Muscle of arm (tissue), 12 donors: ENCODE data around the gene MBP. TPM values are rescaled to one million over a fixed set of nuclear protein-coding genes. Genes with fewer than 3 reads are reported as not detected.

Source experiments
- DNase-seq: peaks from one replicate; pipeline ENCODE4 v3.0.0-alpha.2; 2013
- polyA plus RNA-seq, 12 donors: library from polyadenylated mRNA; unstranded; fragments of 120-200 nt; gene quantifications; one replicate each; pipeline ENCODE4 v1.2.1, GENCODE V29; 2013; ENCODE audit not compliant: insufficient read length in 12 of 12

The MBP gene
- polyA plus RNA-seq, 12 donors, result 9.7 to 30.7 (median 17.5) TPM; not detected in 1

DNA sequence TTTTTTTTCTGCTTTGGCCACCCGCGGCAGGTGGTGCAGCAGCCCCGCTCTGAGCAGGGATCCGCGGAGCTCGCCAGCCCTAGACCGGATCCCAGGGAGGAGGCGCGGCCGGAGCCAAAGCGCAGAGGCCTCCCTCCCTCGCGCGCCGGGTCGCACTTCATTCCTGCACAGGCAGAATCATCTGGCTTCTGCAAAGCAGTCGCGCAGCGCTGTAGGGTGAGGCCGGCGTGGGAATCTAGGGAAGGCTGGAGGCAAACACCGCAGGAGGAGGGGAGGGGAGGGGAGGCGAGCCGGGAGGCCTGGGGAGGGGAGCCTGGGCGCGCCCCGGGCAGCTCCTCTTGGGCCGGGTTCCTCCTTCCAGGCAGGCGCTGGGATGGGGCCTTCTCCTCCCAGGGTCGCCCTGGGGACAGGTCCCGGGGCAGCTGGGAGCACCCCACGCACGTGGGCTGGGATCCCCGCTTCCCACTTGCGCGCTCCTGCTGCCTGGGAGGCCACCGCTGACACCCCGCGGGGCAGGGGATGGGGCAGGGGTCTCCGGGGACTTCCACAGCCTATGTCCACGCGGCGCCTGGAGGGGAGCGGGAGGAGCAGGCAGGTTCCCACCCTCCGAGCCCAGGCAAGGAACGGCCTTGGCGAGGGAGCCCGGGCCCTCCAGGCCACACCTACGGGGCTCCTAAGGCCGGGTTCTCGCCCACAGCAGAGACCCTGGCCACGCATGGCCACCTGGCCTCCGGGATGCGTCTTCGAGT is 45.0 kb downstream of the MBP start:
- no peak for DNase-seq

DNA sequence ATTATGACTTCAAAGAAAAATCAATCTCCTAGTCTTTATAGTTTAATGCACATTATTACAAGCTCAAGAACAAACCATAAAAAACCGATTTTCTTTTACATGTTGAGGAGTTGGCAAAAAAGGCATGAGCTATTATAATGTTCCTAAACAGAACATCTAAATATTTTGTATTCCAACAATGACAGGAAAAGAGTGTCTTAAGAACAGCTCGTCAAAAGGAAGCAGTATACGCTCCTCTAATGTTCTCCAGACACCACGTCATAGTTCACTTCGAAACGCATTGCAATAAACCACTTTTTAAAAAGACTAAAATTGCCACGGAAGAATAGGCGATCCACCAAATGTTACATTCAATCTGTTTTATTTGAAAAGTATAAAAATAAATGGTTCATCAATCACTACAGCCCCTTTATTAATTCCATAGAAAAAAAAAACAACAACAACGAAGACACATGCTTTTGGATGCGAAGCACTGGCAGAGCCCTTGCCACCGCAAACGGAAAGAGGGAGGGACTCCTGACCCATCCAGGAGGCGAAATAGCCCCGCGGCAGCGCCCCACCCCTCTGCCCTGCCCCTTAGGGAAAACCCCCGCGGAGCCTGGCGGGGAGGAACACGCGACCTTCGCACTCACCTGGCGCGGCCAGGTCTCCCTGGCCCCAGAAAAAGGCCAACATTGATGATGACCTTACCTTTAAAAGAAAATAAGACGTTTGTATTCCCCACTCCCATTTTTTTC is 45.8 kb downstream of the MBP start:
- DNase-seq, result no peak

DNA sequence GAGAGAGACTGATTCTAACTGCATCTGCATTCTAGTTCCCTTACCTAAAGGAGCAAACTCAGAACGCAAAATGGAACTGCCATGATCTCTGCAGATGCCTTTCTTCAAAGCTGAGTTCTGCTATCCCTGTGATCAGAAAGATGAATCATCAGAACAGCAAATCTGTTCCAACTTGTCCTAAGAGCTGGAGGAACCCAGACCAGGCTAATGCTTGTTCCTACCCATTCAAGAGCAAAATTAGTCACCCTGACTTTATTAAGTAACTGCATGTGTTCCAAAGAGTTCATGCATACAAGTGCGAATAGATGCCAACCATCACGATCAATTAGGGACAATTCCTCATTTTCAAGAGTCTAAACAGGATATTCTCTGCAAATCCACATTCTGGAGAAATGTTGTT is 46.5 kb downstream of the MBP start:
- DNase-seq, result no peak

DNA sequence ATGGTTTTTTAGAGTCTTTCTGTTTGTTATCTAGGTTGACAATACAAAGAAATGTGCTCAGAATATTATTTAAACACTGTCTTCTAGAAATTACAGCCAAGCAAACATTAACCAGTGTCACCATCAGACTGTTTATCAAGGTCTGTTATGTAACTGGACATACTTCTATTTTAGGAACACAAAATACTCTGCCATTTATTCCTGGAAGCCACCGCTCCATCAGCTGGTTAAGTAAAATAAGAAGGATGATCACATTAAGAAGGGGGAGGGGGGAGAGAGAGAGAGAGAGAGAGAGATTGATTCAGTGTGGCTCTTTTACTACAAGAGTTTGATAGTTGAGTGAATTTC is 47.9 kb downstream of the MBP start:
- no peak for DNase-seq

DNA sequence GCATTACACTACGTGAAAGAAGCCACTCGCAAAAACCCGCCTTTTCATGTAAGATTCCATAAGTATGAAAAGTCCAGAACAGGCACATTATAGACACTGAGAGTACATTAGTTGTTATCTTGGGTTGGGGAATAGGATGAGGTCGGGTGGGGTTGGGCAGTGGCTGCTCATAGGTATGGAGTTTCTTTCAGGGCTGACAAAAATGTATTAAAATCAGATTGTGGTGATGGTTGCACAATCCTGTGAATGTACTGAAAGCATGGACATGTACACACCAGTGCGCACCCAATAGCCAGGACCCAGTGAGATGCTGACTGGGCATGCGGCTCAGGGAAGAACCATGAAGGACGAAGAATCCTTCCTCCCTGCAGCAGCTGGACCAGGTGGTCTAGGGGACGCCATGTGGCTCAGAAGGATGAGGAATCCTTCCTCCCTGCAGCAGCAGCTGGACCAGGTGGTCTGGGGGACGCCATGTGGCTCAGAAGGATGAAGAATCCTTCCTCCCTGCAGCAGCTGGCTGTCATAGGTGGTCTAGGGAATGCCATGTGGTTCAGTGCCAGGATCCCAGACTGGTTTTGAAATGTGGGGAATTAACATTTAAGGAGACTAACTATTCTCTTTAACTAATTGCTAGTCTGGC is 50.1 kb downstream of the MBP start:
- DNase-seq, result no peak

DNA sequence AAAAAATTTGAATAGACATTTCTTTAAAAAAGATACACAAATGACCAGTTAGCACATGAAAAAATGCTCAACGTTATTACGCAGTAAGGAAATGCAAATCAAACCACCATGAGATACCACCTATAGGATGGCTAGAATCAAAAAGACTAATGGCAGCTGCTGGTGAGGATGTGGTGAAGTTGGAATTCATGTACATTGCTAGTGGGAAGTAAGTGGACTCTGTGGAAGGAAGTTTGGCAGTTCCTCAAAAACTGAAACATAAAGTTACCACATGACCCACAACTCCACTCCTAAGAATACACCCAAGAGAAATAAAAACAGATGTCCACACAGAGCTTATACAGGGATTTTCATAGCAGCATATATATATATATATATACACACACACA is 51.2 kb downstream of the MBP start:
- DNase-seq, result no peak

DNA sequence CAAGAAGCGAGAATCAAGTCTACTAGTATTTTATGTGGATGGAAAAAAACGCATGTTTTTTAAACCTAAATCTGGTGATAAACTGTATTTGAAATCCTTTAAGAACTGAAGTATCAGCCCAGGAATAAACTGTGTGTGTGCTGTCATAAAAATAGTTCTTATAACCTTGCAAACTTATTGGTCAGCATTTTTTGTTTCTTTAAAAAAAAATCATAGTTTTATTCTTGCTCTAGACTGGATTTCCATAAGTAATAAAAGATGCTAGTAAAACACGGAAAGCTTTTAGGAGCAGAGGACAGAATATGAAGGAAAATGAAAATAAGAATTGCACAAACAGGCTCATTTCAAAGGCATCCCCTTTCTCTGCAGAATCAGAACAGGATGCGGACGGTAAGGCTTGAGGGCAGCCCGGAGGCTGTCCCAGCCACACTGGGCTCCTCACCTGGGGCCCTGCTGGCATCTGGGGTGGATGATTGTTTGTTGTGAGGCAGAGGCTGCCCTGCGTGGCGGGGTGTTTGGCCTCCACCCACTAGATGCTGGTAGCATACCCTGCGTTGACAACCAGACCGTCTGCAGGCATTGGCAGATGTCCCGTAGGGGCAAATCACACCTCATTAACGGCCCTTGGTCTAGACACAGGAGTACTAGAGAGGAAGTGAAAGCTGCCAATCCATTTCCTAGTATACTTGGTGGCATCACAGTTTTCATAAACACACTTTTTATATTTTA is 52.5 kb downstream of the MBP start:
- DNase-seq, result no peak

DNA sequence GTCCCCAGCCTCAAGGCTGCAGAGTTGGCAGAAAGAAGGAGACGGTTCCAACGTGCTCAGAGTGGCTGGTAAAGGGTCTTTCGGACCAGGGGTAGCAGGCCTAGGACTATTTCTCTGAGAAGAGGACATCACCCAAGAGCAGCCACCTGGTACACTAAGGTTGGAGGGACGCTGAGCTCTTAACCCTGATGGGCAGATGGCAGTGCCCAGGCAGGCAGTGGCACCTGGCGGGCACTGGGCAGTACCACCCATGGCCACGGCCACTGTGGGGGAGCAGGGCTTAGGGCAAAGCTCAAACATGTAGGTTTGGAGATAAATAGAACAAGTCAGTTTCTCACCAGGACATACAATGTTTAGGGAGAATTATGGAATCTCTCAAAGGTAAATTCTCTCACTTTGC is 53.5 kb downstream of the MBP start:
- no peak for DNase-seq

DNA sequence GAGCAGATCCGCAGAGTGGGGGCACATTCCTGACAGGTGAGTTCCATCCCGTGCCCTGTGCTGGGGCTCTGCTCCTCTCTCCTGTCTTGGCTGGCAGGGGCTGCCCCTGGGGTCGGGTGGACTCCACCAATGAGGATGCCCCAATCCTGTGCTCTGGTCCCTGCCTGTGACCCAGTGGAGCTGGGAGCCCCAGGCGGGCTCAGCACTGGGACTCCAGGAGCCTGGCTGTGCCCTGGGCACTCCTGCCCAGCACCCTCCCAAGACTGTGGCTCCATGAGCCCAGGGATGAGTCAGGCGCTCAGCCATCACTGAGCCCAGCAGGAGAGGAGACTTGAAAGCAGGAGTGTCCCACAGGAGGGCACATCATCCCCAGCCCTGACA is 53.9 kb downstream of the MBP start:
- no peak for DNase-seq

DNA sequence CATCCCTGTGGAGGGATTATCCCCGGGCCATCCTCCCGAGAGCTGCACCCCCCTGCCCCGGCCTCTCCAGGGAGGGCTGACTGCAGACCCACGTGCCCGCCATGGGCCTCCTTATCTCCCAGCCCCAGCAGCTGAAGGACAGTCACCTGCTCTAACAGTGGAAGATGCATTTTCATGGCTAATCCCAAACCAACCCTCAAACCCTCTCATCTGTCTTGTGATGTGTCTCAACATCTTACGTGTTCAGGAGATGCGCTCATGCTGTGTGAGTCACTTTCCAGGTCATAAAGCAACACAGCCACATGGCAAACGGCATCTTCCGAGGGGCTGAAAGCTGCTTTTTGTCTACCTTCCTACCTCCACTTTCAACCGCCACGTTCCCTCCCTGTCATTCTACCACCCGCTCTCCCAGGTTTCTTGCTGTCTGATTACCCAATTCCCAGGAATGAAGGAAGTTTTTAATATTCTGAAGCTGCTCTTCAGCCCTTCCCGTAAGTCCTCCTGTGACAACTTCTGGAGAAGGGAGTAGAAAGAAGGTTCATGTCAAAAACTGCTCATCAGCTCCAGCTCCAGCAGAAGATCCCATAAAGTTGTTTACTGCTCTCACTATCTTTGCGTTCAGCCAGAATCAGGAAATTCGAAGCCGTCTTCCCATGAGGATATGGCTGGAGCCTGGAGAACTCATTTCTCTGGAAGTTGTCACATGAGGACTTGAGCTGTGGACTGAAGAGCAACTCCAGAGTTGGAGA is 54.5 kb downstream of the MBP start:
- no peak for DNase-seq

DNA sequence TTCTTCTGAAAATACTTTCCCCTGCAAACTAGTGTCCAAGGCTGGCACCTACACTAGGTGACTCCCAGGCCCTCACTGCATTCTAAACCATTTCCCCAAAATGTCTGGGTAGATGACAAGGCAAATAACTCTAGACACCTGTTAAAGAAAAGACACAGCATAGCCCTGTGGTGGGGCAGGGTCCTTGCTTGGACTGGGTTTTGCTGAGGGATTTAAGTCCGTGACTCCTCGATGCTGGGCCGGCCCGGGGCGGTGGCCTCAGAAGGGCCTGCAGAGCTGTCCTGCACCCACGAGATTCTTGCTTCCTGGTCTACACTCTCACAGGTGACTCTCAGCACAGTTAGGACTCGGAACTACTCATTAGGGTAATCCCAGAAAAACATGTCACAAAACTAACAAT is 55.2 kb downstream of the MBP start:
- no peak for DNase-seq

DNA sequence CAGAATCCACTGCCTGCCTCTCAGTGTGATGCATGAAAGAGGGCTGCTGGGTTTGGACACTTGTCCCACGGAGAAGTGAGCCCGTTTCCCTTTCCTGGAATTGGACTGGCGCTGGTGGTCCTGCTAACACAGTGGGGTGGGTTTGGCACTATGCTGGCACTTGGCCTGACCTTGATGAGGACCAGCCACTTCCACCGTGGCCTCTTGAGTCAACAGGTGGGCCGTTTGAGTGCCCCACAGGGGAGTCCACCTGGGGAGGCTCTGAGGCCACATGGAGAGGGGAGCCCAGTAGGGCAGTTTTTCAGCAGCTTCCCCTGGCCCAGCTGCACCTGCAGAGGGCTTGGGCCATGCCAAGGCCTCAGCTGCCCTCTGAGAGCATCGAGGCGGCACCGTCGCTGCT is 56.5 kb downstream of the MBP start:
- no peak for DNase-seq

DNA sequence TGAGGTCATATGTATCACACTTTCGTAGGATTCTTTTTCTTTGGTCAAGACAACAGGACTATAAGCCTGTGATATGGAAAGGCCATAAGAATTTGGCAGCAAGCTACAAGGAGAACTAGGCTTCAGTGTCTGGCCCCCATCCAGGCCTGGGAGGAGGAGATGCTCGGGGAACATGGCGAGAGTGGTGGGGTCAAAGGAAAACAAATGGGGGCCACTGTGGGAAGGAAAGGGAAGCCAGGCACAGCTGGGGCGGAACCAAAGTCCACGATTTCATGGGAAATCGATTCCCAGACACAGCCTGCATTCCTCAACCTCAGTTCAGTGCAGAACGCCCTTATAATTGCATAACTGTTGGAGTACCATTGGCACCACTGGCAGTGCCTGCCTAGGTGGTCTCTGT is 58.2 kb downstream of the MBP start:
- DNase-seq, result no peak

DNA sequence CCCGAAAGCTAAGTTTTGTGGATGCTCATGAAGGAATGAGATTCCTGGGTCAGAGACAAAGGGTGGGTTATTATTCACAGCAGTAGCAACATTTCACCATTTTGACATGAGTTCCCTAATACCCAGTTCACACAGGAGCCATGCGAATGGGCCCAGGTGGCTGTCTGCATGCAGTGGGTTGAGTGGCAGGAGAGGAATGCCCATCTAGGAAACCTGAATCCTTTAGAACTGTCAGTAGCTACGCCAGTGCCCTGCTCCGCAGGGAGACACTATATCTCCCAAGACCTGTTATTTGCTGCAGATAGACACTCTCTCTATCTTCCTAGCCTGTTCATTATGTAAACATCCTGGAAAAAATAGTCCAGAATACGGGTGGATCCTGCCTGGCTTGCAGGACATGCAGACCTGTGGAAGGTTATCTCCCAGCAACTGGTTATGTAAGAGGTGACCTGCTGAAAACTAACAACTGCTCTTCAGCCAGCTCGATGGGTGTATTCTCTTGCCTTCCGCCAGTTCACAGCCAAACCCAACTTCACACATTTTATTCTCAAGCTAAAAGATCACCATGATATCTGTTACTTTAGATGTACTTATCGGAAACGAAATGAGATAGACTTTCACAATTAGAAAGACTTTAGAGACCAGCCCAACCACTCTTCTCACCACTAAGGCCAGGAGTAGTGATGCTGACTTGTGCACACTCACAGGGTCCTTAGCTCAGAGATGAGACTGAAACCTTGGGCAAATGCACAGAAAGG is 59.1 kb downstream of the MBP start:
- no peak for DNase-seq

DNA sequence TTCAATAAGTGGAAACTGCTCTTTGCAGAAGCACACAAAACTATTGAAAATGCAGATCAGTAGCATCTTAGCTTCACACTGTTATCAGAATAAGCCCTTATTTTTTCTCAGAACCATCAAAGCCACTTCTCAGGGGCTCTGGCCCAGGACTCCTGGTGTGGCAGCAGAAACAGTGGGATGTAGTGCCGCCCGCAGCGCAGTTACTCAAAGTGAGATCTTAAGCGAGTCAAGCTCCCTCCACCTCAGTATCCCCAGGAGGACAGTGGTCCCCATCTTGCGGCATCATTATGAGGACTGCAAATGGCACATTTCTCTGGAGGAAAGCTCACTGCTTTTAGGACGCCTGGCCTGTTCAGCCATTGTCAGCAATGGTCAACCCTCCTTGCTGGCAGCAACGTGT is 60.0 kb downstream of the MBP start:
- no peak for DNase-seq

DNA sequence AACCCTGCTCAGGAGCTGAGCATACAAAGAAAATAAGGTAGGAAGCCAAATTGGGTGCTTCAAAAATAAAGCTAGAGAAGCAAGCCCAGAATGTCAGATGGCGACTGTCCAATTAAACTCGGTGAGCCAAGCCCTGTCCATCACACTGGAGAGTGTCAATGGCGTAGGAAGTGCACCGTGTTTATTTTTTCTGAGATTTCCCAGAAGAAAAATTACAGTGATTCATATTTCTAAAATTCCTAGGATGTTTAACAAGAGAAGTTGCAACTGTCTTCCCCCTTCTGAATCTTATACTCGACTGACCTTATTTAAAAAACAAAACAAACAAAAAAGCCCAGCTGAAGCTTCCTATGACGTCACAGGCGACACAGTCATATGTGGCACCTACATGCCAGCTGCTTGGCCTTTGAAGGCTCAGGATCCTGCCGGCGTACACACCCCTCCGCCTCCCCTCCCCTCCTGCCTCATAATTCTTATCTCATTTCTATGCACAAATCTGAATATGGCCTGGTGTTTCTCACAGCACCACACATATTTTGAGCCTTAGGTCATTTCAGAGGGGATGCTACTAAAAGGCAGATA is 60.8 kb downstream of the MBP start:
- DNase-seq, result no peak

DNA sequence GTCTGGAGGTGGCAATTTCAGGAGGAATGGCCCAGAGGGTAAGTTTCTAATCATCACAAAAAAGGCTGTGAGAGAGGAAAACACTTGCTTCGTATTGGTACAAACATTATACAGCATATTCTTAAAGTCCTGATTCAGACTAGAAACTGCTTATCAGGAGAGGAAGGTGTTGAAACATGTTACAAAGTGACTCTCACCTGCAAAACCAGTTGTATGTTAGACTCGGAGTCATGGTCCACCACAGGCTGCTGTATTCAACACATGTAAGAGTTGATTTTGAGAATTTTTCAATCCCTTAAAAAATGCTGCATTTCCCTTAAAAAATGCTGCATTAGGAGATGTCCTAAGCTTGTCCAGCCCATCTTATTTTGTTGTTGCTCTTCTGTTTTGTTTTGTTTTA is 61.5 kb downstream of the MBP start:
- DNase-seq, result no peak

DNA sequence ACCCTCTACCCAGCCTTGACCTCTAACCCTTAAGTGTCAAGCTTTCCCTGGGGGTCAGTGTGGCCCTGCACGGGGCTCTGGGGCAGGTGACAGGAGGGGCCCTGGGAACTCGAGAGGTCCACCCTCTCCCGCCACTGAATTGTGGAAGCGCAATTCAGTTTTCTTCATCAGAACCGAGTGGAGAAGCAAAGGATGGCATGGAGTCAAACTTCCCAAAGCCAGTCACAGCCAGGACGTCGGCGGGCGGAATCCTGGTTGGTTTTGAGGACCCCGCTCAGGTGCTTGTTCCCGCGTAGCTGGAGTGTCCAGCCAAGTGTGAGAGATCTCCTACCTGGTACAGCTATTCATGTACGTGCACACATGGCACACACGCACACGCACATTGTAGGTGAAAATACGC is 62.0 kb downstream of the MBP start:
- DNase-seq, result no peak

DNA sequence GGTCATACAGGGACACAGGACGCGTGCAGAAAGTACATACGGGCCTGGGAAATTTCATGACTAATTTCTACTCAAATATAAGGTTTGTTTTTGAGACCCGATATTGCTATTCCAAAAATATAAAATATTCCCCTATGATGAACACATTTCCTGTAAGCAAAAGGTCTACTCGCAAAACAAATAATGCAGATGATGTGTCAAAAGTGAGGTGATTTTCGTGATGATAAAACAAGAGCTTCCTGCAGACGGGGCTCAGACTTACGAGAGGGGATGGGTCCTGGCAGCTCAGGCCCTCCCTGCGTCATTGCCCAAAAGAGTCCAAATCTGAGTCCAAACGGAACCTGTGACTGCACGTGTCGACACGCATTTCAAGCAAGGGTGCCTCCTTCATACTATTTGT is 62.7 kb downstream of the MBP start:
- DNase-seq, result no peak

DNA sequence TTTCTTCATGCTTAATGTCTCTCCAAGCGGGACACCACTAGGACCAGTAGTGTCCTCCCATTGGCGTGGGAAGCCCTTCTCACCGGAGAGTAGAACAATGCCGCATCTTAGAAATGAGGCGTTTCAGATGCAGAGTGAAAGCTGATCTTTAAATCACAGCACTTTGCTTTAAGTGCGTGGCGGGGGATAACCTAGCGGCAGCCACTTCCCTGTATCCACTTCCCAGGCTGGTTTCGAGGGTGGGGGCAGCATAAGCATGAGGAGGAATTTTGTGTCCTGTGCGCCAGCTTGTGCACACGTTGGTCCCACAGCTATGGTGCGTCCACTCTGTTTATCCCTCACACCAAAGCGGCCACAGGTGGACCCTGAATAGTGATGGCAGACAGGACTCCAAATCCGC is 63.1 kb downstream of the MBP start:
- DNase-seq, result no peak
